Measurements from ENCODE around the gene POC1B.
"Not testable (repeated sequence)": the region's sequence is repeated elsewhere in the genome, so short reads cannot be mapped to it uniquely, and the experiment has no call there.

The POC1B gene

DNA sequence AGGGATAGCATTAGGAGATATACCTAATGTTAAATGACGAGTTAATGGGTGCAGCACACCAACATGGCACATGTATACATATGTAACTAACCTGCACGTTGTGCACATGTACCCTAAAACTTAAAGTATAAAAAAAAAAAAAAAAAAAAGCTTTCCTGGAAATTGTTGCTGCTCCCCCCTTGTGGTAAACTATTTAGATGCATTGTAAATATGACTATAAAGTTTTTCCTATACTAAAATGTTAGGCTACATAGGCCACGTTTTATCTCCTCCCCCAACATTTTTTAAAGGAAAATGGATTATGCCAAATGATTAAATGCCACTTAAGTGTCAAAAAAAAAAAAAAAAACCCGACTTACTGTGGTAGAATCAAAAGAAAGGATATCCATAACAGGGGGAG lies 66.6 kb downstream of the POC1B start:
- not testable (repeated sequence) for DNase-seq

GRCh38 chr12:89456565-89456964 lies 69.3 kb downstream of the POC1B start:
- no peak for DNase-seq

- no peak for DNase-seq
Measured at GRCh38 chr12:89454080-89454848, 71.6 kb downstream of the POC1B start.

- DNase-seq, result no peak
Measured at GRCh38 chr12:89453121-89453978, 72.5 kb downstream of the POC1B start.

DNA sequence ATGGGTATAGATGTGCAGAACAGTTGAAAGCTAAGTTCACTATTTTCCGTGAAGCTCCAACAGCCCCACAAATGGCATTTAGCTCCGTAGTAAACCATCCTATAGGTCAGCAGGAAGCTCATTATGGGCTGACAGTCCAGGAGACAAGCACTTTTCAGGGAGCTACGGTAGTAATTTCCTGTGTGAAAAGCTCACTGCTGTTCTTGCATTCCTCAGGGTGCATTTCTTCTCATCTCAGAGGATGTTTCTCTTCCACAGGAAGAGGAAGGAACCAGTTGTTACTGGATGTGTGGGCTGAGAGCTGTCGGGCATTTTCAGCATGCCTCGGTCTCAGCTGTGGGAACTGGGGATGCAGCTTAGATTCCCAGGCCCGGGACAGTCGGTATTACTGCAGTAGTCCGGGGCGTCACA lies 74.0 kb downstream of the POC1B start:
- DNase-seq, result no peak

DNA sequence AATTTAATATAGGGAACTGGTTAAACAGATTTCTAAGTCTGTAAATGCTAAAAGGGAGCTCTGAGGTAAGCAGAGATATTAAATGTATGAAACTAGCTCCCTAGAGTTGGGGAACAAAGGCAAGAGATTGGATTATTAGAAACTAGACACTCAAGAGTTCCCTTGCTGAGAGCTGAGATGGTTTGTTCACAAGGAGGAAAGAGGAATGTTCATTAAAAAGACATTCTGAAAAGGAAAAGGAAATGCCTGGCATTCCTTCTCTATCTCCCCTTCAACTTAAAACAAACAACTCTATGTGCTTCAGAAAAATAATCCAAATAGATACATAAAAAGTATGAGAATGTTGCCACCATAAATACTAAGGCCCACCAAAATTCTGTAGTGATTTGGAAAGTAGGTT lies 74.9 kb downstream of the POC1B start:
- DNase-seq, result no peak

- no peak for DNase-seq
Measured at GRCh38 chr12:89448951-89449371, 76.9 kb downstream of the POC1B start.

GRCh38 chr12:89448526-89448925 lies 77.3 kb downstream of the POC1B start:
- DNase-seq, result no peak

- DNase-seq, result no peak
Measured at GRCh38 chr12:89439941-89440340, 85.9 kb downstream of the POC1B start.

DNA sequence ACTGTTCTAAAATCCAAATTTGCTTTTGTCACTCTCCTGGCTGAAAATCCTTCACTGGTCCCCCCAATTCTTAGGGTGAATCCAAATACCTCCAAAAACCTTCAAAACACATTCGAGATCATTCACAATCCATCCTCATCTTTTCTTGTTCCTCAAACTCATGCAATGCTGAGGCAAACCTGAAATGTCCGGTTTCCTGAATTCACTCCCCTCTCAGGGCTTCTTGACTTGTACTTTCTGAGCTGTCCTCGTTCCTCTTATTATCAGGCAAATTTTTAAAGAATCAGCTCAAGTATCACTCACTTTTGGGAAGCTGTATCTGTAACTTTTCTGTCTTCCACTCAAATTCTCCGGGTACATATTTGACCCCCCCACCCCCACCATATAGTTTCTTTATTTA lies 88.6 kb downstream of the POC1B start:
- DNase-seq, result no peak

- no peak for DNase-seq
Measured at GRCh38 chr12:89436062-89436461, 89.8 kb downstream of the POC1B start.

- no peak for DNase-seq
Measured at GRCh38 chr12:89433634-89434033, 92.2 kb downstream of the POC1B start.

DNA sequence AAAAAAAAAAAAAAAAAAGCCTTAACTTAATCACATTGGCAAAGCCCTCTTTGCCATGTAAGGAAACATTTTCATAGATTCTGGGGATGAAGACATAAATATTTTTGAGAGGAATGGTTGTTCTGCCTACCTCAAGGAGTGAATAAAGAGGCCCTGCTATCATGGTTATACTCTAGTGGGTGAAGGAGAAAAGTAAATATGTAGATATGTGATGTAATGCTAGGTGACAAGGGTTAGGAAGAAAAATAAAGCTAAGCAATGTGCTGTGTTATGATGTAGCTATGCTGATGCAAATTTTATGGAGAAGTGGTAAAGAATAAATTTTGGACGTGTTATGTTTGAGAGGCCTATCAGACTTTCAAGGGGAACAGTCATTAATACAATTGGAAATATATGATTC lies 93.5 kb downstream of the POC1B start:
- DNase-seq, result no peak

GRCh38 chr12:89429528-89429927 lies 96.3 kb downstream of the POC1B start:
- no peak for DNase-seq

- no peak for DNase-seq
Measured at GRCh38 chr12:89427508-89428156, 98.2 kb downstream of the POC1B start.

- no peak for DNase-seq
Measured at GRCh38 chr12:89424846-89425245, 101.0 kb downstream of the POC1B start.

DNA sequence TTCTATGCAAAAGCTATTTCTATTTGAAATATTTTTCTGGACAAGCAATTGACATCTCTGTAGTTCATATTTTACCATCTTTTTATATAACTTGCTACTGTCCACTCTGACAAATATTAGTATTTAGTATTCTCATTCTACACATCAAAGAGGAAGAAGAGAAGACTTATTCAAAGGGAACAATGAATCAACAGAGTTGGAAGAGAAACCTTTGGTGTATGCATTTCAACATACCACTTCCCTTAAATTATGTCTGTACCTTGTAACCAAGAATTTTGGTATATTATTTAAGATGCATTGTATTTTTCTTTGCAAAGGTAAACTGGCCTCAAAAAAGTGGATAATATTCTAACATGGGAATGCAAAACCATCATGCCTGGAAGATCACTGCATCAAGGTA lies 101.5 kb downstream of the POC1B start:
- no peak for DNase-seq

GRCh38 chr12:89421092-89421835 lies 104.6 kb downstream of the POC1B start:
- no peak for DNase-seq

GRCh38 chr12:89418228-89418910 lies 107.5 kb downstream of the POC1B start:
- no peak for DNase-seq

GRCh38 chr12:89417246-89417977 lies 108.4 kb downstream of the POC1B start:
- no peak for DNase-seq

DNA sequence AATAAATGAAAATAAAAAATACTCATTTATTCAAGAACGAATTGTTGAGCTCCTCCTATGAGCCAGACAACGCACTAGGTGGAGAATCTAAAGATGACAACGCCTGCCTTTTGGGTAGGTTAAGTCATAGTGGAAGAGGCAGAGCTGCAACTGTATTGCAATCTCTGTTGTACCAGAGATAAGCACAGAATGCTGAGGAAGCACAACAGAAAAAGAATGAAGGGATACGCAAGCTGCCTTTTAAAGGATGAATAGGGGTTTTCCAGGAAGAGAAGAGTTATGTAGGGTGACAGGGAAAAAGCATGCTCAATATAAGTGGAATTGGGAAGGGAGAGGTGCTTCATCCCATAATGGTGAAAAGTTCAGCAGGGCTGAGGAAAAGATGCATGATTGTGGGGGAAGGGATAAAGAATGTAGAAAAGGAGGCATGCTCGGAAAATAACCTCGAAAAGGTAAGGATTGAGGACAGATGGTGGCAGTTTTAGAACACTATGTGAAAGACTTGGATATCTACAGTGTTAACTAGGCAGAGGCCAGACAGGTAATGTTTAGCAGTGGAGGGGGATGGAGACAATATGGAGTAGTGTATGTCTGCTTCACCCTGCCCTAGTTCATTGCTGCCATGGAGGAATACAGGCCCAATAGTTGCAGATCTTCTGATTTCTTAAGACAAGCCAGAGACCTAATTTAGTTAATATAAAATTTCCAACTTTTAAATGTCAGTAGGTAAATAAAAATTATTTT lies 109.6 kb downstream of the POC1B start:
- no peak for DNase-seq

Data from NCI-H1930 (cell line).